ENCODE measurements around the gene RASSF8.

Gene RASSF8

DNA sequence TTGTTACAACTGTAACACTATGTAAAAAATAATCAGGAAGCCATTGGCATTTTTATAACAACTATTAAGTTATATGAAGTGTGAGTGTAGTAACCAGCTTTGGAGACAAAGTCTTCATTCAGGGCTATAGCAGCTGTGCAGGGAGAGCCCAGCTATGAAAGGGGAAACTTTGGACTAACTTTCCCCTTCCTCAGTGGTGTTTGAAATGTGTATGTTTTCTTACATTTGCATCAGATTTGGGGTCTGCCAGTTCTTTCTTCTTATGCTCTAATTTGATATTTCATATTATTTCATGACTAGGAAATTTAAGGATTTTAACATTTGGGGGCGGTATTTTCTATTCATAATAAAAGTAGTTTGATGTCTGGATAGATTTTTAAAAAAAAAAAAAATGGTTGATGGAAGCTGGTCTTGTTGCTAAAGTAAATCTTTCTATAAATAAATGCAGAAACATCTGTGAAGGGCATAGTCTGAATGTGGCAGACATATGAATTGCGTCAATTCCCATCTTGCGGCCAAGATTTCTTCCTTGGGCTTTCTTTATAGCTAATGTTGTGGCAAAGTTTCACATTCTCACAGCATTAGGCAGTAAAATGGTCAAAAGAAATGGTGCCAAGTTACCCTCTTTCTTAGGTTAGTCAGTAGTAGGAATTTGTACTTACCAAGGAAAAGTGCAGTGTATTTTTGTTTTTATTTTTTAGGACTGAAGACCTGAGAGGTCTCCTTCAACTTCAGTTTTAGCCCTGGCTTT, 35.6 kb downstream of the RASSF8 start:
- DNase-seq (ENCODE audit: low read depth in 2 of 2) = no peak

DNA sequence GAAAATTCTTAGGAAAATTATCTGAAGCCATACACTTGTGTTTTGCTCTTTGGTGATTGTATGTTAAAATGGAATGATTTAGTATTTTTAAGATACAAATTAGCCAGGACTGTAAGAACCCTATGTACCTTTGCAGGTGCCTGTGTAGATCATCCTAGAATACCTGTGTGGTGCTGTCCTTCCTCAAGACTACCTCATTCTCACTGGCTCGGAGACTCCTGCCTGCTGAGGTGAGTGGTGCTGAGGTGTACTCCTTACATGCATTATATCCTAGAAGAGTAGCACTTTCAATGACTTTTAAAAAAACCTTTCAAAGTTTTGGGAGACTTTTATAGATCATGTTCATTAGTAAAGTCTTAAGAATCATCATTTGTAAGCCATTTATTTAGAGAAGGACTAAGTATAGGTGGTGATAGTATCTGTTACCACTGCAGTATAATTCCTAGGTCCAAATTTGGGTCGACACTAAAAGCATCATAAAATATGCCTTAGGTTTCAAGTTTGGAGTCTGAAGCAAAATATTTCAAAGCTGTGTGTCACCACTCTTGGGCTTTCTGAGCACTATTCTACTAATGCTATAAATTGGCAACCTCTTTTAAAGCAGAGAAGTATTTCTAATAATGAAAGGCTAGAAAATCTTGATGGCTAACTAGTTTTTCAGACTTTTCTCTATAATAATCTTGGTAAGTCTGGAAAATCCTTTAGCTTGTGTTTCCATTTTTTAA, 36.6 kb downstream of the RASSF8 start:
- no peak for DNase-seq (ENCODE audit: low read depth in 2 of 2)

DNA sequence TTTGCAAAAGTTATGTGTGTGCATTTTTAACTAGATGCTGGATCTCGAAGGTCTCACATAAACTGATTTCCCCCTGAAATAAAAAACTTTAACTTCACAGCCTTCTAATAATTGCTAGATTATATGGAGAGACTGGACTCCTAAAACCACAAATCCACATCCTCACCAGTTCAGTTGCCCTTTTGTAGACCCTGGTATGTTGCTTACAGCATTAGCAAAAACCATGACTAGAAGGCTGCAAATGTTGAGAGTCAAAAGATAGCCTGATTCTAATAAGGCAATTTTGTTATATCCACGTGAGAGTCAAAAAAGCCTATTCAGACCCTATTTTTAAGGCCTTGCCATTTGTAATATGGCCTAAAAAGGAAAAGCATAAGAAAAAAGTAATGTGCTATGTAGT, 37.4 kb downstream of the RASSF8 start:
- DNase-seq (ENCODE audit: low read depth in 2 of 2) = no peak

DNA sequence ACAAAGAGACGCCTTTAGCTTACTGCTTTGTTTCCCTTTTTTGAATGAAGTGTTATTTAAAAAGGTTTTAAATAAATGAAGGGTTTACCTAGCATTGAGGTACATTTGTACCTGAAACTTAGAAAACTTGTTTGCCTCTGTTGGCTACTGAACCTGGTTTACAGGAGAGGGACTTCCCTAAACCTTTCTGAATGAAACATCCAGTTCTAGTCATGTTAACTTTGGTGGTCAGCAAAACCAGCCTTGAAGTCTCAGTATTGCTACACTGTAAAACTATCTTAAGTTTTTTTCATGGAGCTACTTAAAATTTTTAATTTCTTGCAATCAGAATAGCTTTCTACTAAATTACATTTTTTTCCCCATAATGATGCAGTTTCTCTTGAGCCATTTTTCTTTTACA, 38.2 kb downstream of the RASSF8 start:
- no peak for DNase-seq (ENCODE audit: low read depth in 2 of 2)

DNA sequence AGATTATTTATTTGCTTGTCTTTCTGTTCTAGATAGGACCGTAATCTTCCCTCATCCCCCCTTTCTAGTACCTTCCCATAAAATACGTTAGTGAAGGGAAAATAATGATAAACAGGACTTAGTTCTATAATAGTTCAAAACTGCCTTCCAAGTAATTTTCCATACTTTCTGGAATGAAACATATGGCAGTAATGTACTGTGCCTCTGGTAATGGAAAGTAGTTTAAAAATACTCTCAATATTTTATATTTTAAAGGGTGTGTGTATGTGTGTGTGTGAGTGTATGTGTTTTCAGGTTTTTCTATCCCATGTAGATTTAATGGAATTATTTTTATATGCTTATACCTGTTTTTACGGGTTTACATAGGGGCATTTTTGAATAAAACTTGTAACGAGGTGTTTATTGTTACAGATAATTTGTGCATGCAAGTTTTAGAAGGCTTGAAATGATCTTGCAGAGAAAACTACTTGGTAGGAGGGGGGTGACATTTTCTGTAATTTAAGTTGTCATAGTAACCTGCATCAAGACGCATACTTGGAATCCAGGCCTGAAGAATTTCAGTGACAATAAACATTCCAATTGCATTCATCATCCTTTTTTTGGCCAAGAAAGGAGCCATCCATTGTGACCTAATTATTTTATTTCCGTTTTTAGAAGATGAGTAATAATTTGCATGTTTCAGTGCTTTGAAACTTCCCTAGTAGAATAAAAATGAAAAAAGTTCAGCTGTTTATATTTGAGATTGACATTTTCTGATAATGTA, 38.9 kb downstream of the RASSF8 start:
- no peak for DNase-seq (ENCODE audit: low read depth in 2 of 2)

DNA sequence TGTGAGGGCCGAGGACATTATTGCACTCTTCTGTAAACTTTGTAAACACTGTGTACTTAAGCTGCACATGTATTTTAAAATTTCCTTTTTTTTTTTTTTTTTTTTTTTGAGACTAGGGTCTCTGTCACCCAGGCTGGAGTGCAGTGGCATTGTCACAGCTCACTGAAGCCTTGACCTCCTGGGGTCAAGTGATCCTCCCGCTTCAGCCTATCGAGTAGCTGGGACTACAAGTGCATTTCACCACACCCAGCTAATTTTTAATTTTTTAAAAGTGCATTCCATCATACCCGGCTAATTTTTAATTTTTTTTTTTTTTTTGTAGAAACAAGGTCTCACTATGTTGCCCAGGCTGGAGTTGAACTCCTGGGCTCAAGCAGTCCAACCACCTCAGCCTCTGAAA, 42.4 kb downstream of the RASSF8 start:
- no peak for DNase-seq (ENCODE audit: low read depth in 2 of 2)

- no peak for DNase-seq (ENCODE audit: low read depth in 2 of 2)
These were observed 43.0 kb downstream of the RASSF8 start for GRCh38 chr12:26001530-26001929.

DNA sequence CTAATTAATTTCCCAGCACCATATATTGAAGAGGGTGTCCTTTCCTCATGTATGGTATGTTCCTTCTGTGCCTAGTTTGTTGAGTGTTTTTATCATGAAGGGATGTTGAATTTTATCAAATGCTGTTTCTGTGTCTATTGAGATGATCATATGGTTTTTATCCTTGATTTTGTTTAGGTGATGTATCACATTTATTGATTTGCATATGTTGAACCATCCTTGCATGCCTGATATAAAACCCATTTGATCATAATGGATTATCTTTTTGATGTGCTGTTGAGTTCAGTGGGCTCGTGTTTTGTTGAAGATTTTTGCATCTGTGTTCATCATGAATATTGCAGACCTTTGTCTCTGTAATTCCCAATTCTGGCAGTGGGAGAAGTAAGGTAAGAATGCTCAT, 44.6 kb downstream of the RASSF8 start:
- no peak for DNase-seq (ENCODE audit: low read depth in 2 of 2)

GRCh38 chr12:26007566-26007965, 49.1 kb downstream of the RASSF8 start:
- DNase-seq (ENCODE audit: low read depth in 2 of 2) = no peak

- no peak for DNase-seq (ENCODE audit: low read depth in 2 of 2)
These were observed 51.1 kb downstream of the RASSF8 start for GRCh38 chr12:26009593-26009992.

DNA sequence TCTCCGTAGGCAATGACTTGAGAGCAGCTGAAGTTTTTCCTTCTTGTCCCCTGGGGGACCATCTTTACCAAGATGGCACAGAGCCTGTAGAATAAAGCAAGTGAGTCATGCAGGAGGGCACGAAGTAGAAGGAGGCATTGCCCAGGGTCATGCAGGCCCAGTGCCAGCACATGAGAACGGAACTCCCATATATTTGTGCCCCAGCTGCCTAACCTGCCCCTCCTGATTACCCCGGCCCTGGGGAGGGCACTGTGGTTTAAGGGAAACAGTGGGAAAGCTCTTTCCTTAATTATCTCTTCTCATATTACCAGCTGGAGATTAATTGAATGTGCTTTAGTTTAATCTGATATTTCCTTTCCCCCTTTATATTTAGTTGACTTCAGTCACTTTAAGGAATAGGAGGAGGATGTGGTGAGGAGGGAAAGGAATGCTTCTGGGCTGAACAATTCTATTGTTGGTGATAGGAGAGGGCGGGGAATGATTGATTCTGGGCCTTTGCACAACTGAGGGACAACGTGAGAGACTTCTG, 51.9 kb downstream of the RASSF8 start:
- no peak for DNase-seq (ENCODE audit: low read depth in 2 of 2)

DNA sequence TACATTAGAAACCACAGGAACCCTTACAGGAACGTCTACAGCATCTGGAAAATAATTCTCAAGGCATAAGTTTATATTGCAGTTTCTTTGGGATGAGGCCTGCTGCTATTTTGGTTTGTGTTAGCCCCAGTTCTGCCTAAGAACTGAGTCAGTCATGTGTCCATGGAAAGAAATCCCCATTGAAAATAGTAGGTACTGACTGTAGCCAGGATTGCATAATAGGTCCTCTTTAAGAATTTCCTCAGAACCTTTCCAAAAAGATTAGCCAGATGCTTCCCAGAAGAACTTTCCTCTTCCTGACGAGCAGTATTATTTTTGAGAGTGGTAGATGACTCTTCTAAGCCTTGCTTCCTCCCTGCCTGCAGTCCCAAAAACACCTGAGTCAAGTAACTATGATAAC, 52.6 kb downstream of the RASSF8 start:
- no peak for DNase-seq (ENCODE audit: low read depth in 2 of 2)

DNA sequence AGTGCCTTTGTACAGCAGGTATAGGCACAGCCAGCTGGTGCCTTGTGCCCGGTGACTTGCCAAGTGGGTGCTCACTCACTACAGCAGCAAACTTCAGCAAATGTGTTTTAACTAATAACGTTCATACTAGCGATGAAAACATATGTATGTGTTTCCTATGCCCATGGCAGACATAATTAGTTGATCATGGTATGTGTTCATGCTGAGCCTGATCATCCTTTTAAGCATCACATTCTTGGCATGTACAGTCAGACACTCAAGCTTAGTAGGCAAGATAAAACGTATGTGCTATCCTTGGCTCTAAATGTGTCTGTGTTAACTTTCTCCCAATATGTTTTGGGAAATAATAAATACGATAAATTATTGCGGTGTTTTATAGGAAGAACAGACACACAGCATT, 55.6 kb downstream of the RASSF8 start:
- no peak for DNase-seq (ENCODE audit: low read depth in 2 of 2)

GRCh38 chr12:26016516-26016915, 58.0 kb downstream of the RASSF8 start:
- no peak for DNase-seq (ENCODE audit: low read depth in 2 of 2)

- DNase-seq (ENCODE audit: low read depth in 2 of 2) = no peak
These were observed 59.2 kb downstream of the RASSF8 start for GRCh38 chr12:26017484-26018211.

DNA sequence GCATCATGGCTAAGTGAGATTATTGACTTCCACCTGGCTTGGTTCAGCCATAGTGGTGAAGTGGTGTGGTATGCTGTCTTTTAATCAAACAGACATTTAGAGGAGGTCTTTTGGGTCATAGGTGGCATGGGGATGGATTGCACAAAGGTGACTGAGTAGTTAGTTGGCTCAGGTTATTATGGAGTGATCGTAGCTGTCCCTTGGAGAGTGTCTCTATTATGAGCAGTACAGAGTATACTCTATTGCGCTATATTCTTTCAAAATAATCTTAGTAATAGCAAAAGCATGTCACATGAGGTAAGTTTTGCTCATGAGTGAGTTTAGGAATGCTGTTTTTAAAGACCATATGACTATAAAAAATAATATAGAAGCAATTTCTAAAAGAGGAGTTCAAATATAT, 60.4 kb downstream of the RASSF8 start:
- no peak for DNase-seq (ENCODE audit: low read depth in 2 of 2)

DNA sequence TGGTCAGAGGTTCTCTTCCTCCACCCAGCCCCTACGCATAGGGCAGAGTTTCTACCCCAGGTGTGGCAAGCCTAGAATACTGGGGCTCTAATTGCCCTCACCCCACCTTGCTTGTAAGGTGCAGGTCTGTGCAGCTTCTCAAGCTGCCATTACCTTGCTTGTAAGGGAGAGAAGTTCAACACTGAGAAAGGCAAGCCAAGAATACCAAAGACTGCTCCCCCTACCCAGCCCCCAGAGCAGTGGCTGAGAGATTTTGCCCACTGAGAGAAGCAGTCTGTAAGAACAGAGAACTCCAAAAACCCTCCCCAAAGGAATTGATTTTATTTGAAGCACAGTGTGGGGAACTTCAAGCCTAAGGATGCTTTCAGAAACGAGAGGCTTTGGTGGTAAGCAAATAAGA, 63.1 kb downstream of the RASSF8 start:
- DNase-seq (ENCODE audit: low read depth in 2 of 2) = no peak

- DNase-seq (ENCODE audit: low read depth in 2 of 2) = no peak
These were observed 63.6 kb downstream of the RASSF8 start for GRCh38 chr12:26022043-26022442.

GRCh38 chr12:26026713-26027112, 68.2 kb downstream of the RASSF8 start:
- DNase-seq (ENCODE audit: low read depth in 2 of 2) = no peak

GRCh38 chr12:26027401-26027800, 68.9 kb downstream of the RASSF8 start:
- no peak for DNase-seq (ENCODE audit: low read depth in 2 of 2)

GRCh38 chr12:26028953-26029735, 70.7 kb downstream of the RASSF8 start:
- DNase-seq (ENCODE audit: low read depth in 2 of 2) = no peak

All from stimulated activated CD8-positive, alpha-beta memory T cell treated with anti-CD3 and anti-CD28 coated beads, Interleukin-15, amount 100 ng/mL, for 48 hours (primary cell).